H9 (cell line): ENCODE measurements around the gene PRRG3. TPM values are rescaled to one million over a fixed set of nuclear protein-coding genes. Genes with fewer than 3 reads are reported as not detected.

Source experiments
- DNase-seq: peaks from one replicate; pipeline ENCODE4 v3.0.0-alpha.2; 2017
- H2AFZ ChIP-seq: one replicate; pipeline ENCODE4 v1.6.1; 2013; ENCODE audit warnings: mild to moderate bottlenecking, low read length, control low read depth, moderate library complexity
- H2AK5ac ChIP-seq: 2 replicates; pipeline ENCODE4 v1.6.1; 2013; ENCODE audit warnings: low read length, control low read depth, mixed read lengths; ENCODE audit not compliant: insufficient read length
- H2BK120ac ChIP-seq: one replicate; pipeline ENCODE4 v1.6.1; 2013; ENCODE audit warnings: low read depth, mild to moderate bottlenecking, low read length, control low read depth, inconsistent platforms; ENCODE audit not compliant: poor library complexity, severe bottlenecking
- H2BK12ac ChIP-seq: 2 replicates; pipeline ENCODE4 v1.6.1; 2013; ENCODE audit warnings: low read length, control low read depth, mixed read lengths, low read depth; ENCODE audit not compliant: insufficient read length
- H2BK15ac ChIP-seq: 2 replicates; pipeline ENCODE4 v1.6.1; 2013; ENCODE audit warnings: low read depth, low read length, control low read depth
- H2BK20ac ChIP-seq: one replicate; pipeline ENCODE4 v1.6.1; 2013; ENCODE audit warnings: low read depth, mild to moderate bottlenecking, low read length, control low read depth, inconsistent platforms; ENCODE audit not compliant: poor library complexity, severe bottlenecking
- H2BK5ac ChIP-seq: 2 replicates; pipeline ENCODE4 v1.6.1; 2013; ENCODE audit warnings: low read length, control low read depth, mixed read lengths; ENCODE audit not compliant: insufficient read length
- H3K14ac ChIP-seq: 2 replicates; pipeline ENCODE4 v1.6.1; 2013; ENCODE audit warnings: low read length, control low read depth; ENCODE audit not compliant: insufficient read depth
- H3K18ac ChIP-seq: 2 replicates; pipeline ENCODE4 v1.6.1; 2013; ENCODE audit warnings: low read depth, mild to moderate bottlenecking, mixed read lengths, low read length, control low read depth; ENCODE audit not compliant: insufficient read length
- H3K23ac ChIP-seq: 2 replicates; pipeline ENCODE4 v1.6.1; 2013; ENCODE audit warnings: low read length, control low read depth, mixed read lengths, low read depth; ENCODE audit not compliant: insufficient read length
- H3K23me2 ChIP-seq: 2 replicates; pipeline ENCODE4 v1.6.1; 2013; ENCODE audit warnings: low read depth, mild to moderate bottlenecking, mixed read lengths, low read length, control low read depth; ENCODE audit not compliant: insufficient read length, poor library complexity, severe bottlenecking
- H3K27ac ChIP-seq: 2 replicates; pipeline ENCODE4 v1.5.1; 2013; ENCODE audit warnings: low read length, control low read depth, mixed read lengths, low read depth; ENCODE audit not compliant: insufficient read length
- H3K27me3 ChIP-seq: 2 replicates; pipeline ENCODE4 v1.6.1; 2013; ENCODE audit warnings: low read length, control low read depth, inconsistent platforms; ENCODE audit not compliant: insufficient read depth
- H3K4ac ChIP-seq: 2 replicates; pipeline ENCODE4 v1.6.1; 2013; ENCODE audit warnings: low read depth, mild to moderate bottlenecking, control low read depth, inconsistent platforms, low read length, moderate library complexity
- H3K4me1 ChIP-seq: 2 replicates; pipeline ENCODE4 v1.6.1; 2013; ENCODE audit warnings: low read length, control low read depth, inconsistent platforms; ENCODE audit not compliant: insufficient read depth
- H3K4me2 ChIP-seq: 2 replicates; pipeline ENCODE4 v1.6.1; 2013; ENCODE audit warnings: low read length, control low read depth, mixed read lengths; ENCODE audit not compliant: insufficient read length, insufficient read depth
- H3K56ac ChIP-seq: 2 replicates; pipeline ENCODE4 v1.6.1; 2013; ENCODE audit warnings: low read depth, mild to moderate bottlenecking, mixed read lengths, low read length, control low read depth; ENCODE audit not compliant: insufficient read length
- H3K79me1 ChIP-seq: 2 replicates; pipeline ENCODE4 v1.6.1; 2013; ENCODE audit warnings: low read depth, mild to moderate bottlenecking, moderate library complexity, low read length, control low read depth, inconsistent platforms; ENCODE audit not compliant: insufficient read depth, poor library complexity, severe bottlenecking
- H3K79me2 ChIP-seq: 2 replicates; pipeline ENCODE4 v1.6.1; 2013; ENCODE audit warnings: low read length, control low read depth, inconsistent platforms; ENCODE audit not compliant: insufficient read depth
- H3K9ac ChIP-seq: 2 replicates; pipeline ENCODE4 v1.6.1; 2013; ENCODE audit warnings: low read length, control low read depth, mixed read lengths; ENCODE audit not compliant: insufficient read length; ENCODE audit errors: extremely low read depth
- H3K9me3 ChIP-seq: one replicate; pipeline ENCODE4 v1.6.1; 2013; ENCODE audit warnings: low read depth, low read length, inconsistent platforms; ENCODE audit not compliant: control insufficient read depth
- H3T11ph ChIP-seq: one replicate; pipeline ENCODE4 v1.6.1; 2013; ENCODE audit warnings: mild to moderate bottlenecking, low read length, control low read depth, inconsistent platforms
- H4K20me1 ChIP-seq: one replicate; pipeline ENCODE4 v1.6.1; 2013; ENCODE audit not compliant: control insufficient read depth, insufficient read length, insufficient read depth
- H4K5ac ChIP-seq: 2 replicates; pipeline ENCODE4 v1.6.1; 2013; ENCODE audit warnings: low read depth, mild to moderate bottlenecking, mixed read lengths, low read length, control low read depth; ENCODE audit not compliant: insufficient read length
- H4K8ac ChIP-seq: replicated peaks from 2 replicates; pipeline ENCODE4 v1.6.1; 2013; ENCODE audit warnings: low read length, control low read depth, mixed read lengths, low read depth; ENCODE audit not compliant: insufficient read length
- H4K91ac ChIP-seq: 2 replicates; pipeline ENCODE4 v1.6.1; 2013; ENCODE audit warnings: low read depth, mild to moderate bottlenecking, moderate library complexity, mixed read lengths, low read length, control low read depth; ENCODE audit not compliant: insufficient read length
- H3K27ac Mint-ChIP-seq, 3 experiments: 2 replicates in 2 of 3; 3 replicates in 1 of 3; pipeline ENCODE4 v1.8.0; 2020 to 2021; ENCODE audit warnings: mixed read lengths in 3 of 3, mild to moderate bottlenecking in 1 of 3, moderate library complexity in 1 of 3
- H3K27me3 Mint-ChIP-seq: 2 replicates; pipeline ENCODE4 v1.8.0; 2021; ENCODE audit warnings: low read depth, mild to moderate bottlenecking, moderate library complexity, mixed read lengths
- H3K36me3 Mint-ChIP-seq, 3 experiments: 2 replicates in 2 of 3; 3 replicates in 1 of 3; pipeline ENCODE4 v1.8.0; 2020 to 2021; ENCODE audit warnings: low read depth in 3 of 3, mixed read lengths in 3 of 3; ENCODE audit not compliant: insufficient read depth in 1 of 3
- H3K4me1 Mint-ChIP-seq, 2 experiments: 2 replicates each; pipeline ENCODE4 v1.8.0; 2020; ENCODE audit warnings: mixed read lengths in 2 of 2
- H3K4me3 Mint-ChIP-seq, 2 experiments: 2 replicates in 1 of 2; 3 replicates in 1 of 2; pipeline ENCODE4 v1.8.0; 2020 to 2021; ENCODE audit warnings: mild to moderate bottlenecking in 2 of 2, mixed read lengths in 2 of 2, moderate library complexity in 1 of 2
- H3K9me3 Mint-ChIP-seq, 2 experiments: 2 replicates in 1 of 2; 3 replicates in 1 of 2; pipeline ENCODE4 v1.8.0; 2020; ENCODE audit warnings: mild to moderate bottlenecking in 2 of 2, mixed read lengths in 2 of 2, moderate library complexity in 1 of 2
- WGBS: extraction: QIAGEN DNeasy Blood & Tissue Kit; methylation state at CpG from one replicate; pipeline ENCODE4 v1.1.7; 2013; ENCODE audit warnings: missing lambda C conversion rate, low lambda C conversion rate, mixed read lengths; ENCODE audit not compliant: insufficient read length; ENCODE audit errors: extremely low coverage; 5-methylcytosine and 5-hydroxymethylcytosine counted together
- total RNA-seq: library from RNA; stranded (reverse); gene quantifications from 2 replicates; pipeline ENCODE4 v1.2.1, GENCODE V29; 2021
- TF ChIP-seq, protein P1 (sequence below): fragments of 200-600 bp; sonication (generic); conservative IDR thresholded peaks from 3 replicates; pipeline ENCODE4 v1.8.0; 2021; ENCODE audit warnings: antibody characterized with exemption, mild to moderate bottlenecking

Gene PRRG3
- total RNA-seq, 1 experiment from 2014 or later: 4.9 TPM

DNA sequence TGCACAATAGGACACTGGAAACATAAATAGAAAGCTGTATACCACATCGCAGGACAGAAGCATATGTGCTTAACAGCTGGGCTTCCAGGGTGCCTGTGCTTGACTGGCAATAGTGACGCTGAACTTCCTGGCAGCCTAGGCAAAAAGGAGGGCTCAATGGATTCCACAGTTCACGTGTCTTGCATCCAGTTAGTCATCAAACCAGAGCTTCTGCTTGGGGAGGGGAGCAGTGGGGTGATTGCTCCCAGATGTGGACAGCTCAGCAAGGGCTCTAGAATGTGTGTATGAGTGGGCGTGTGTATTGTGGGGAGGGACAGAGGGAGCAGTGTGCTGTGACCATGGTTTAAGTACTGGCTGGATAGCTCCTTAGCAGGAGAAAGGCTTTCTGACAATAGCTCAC, 2.3 kb downstream of the PRRG3 start:
- Mint-ChIP-seq H3K27ac (no peak overlapping the region; a peak in 1 of 7 replicates), H3K4me3 (no peak overlapping the region), H3K9me3 (peaks cover 55 to 72% of the 10 kb centered on the region in 2 experiments), H3K36me3 (peaks cover 0 to 5% (median 3%) of the 10 kb centered on the region in 3 experiments; a peak in 5 of 7 replicates), H3K27me3 (peaks cover 23% of the 10 kb centered on the region), H3K4me1 (peaks cover 11% of the 10 kb centered on the region in 2 experiments)
- Histone ChIP-seq H3K23me2 (no peaks in the 10 kb centered on the region), H2BK12ac (no peak overlapping the region), H3K23ac (no peak overlapping the region), H3K9me3 (peaks cover 68% of the 10 kb centered on the region), H3K27ac (no peak overlapping the region), H2AK5ac (no peak overlapping the region), H4K5ac (no peak overlapping the region), H3K79me2 (no peaks in the 10 kb centered on the region), H4K20me1 (no peaks in the 10 kb centered on the region), H4K91ac (no peak overlapping the region), H4K8ac (no peak overlapping the region), H2BK5ac (no peak overlapping the region), H3K56ac (no peak overlapping the region), H3K9ac (no peak overlapping the region), H3K79me1 (no peaks in the 10 kb centered on the region), H2BK15ac (no peak overlapping the region), H3K4me2 (no peak overlapping the region), H3K18ac (no peak overlapping the region), H2AFZ (no peak overlapping the region), H3T11ph (no peak overlapping the region), H3K14ac (no peak overlapping the region), H2BK20ac (no peak overlapping the region), H3K27me3 (no peaks in the 10 kb centered on the region), H2BK120ac (no peak overlapping the region), H3K4me1 (no peaks in the 10 kb centered on the region), H3K4ac (no peak overlapping the region)
- WGBS: no CpG with 5 or more reads among the region's 4 CpGs
- TF ChIP-seq, protein P1, sequence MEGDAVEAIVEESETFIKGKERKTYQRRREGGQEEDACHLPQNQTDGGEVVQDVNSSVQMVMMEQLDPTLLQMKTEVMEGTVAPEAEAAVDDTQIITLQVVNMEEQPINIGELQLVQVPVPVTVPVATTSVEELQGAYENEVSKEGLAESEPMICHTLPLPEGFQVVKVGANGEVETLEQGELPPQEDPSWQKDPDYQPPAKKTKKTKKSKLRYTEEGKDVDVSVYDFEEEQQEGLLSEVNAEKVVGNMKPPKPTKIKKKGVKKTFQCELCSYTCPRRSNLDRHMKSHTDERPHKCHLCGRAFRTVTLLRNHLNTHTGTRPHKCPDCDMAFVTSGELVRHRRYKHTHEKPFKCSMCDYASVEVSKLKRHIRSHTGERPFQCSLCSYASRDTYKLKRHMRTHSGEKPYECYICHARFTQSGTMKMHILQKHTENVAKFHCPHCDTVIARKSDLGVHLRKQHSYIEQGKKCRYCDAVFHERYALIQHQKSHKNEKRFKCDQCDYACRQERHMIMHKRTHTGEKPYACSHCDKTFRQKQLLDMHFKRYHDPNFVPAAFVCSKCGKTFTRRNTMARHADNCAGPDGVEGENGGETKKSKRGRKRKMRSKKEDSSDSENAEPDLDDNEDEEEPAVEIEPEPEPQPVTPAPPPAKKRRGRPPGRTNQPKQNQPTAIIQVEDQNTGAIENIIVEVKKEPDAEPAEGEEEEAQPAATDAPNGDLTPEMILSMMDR: no peak
- no peak for DNase-seq
